HG03460 (cell line): ENCODE measurements around the gene AFDN.
"Not testable (repeated sequence)": the region's sequence is repeated elsewhere in the genome, so short reads cannot be mapped to it uniquely, and the experiment has no call there.

Experiments used
- ATAC-seq: cut with Tn5 transposase; IDR thresholded peaks from one replicate; pipeline ENCODE4 v1.9.1; 2021; ENCODE audit not compliant: unreplicated experiment

AFDN gene

GRCh38 chr6:167949121-167949684 is 122.5 kb downstream of the AFDN start:
- ATAC-seq: no peak

GRCh38 chr6:167951781-167952511 is 125.2 kb downstream of the AFDN start:
- no peak for ATAC-seq

- no peak for ATAC-seq
Observed at GRCh38 chr6:167952512-167952859, 125.8 kb downstream of the AFDN start.

GRCh38 chr6:167953551-167953950 is 126.8 kb downstream of the AFDN start:
- no peak for ATAC-seq

- ATAC-seq: no peak
Observed at GRCh38 chr6:167954151-167954550, 127.4 kb downstream of the AFDN start.

- ATAC-seq: no peak
Observed at GRCh38 chr6:167956491-167956890, 129.8 kb downstream of the AFDN start.

GRCh38 chr6:167956983-167957492 is 130.3 kb downstream of the AFDN start:
- ATAC-seq: no peak

- ATAC-seq: no peak
Observed at GRCh38 chr6:167957626-167958025, 130.9 kb downstream of the AFDN start.

GRCh38 chr6:167960579-167960978 is 133.9 kb downstream of the AFDN start:
- ATAC-seq: no peak

- ATAC-seq: no peak
Observed at GRCh38 chr6:167962711-167963110, 136.0 kb downstream of the AFDN start.

- no peak for ATAC-seq
Observed at GRCh38 chr6:167963589-167964057, 136.9 kb downstream of the AFDN start.

- no peak for ATAC-seq
Observed at GRCh38 chr6:167965592-167966539, 139.2 kb downstream of the AFDN start.

GRCh38 chr6:167966540-167966905 is 139.8 kb downstream of the AFDN start:
- ATAC-seq: no peak

- no peak for ATAC-seq
Observed at GRCh38 chr6:167968091-167968490, 141.4 kb downstream of the AFDN start.

GRCh38 chr6:167970230-167970629 is 143.5 kb downstream of the AFDN start:
- no peak for ATAC-seq

GRCh38 chr6:167972193-167972592 is 145.5 kb downstream of the AFDN start:
- ATAC-seq: no peak

GRCh38 chr6:167973148-167973885 is 146.6 kb downstream of the AFDN start:
- no peak for ATAC-seq

GRCh38 chr6:167974640-167975344 is 148.1 kb downstream of the AFDN start:
- ATAC-seq: no peak

- no peak for ATAC-seq
Observed at GRCh38 chr6:167975458-167975857, 148.7 kb downstream of the AFDN start.

GRCh38 chr6:167976116-167976657 is 149.5 kb downstream of the AFDN start:
- not testable (repeated sequence) for ATAC-seq
